Choroid plexus epithelial cell (primary cell): ENCODE results near the gene NAPA.

ENCODE experiments used
- DNase-seq: peaks from one replicate; pipeline ENCODE4 v3.0.0-alpha.2; 2010; ENCODE audit warnings: low read depth
- H3K4me3 ChIP-seq: 2 replicates; pipeline ENCODE4 v1.5.1; 2011; ENCODE audit warnings: low read depth, mild to moderate bottlenecking, control low read depth, low read length, moderate library complexity
- CTCF ChIP-seq: conservative IDR thresholded peaks from 2 replicates; pipeline ENCODE4 v1.5.1; 2011; ENCODE audit warnings: low read depth, mild to moderate bottlenecking, control low read depth, inconsistent platforms, low read length, moderate library complexity

The NAPA gene

GRCh38 chr19:47479701-47480503 is 35.0 kb downstream of the NAPA start:
- H3K4me3 ChIP-seq = peak overlapping the region; percentile 39
- DNase-seq = peak; percentile 36

GRCh38 chr19:47476438-47476972 is 38.4 kb downstream of the NAPA start:
- no peak for TF ChIP-seq CTCF
- H3K4me3 ChIP-seq = no peak overlapping the region
- no peak for DNase-seq

More at GRCh38 chr19:47479701-47480503, 35.0 kb downstream of the NAPA start:
- no peak for TF ChIP-seq CTCF

GRCh38 chr19:47475465-47475864 is 39.4 kb downstream of the NAPA start:
- no peak overlapping the region for H3K4me3 ChIP-seq
- TF ChIP-seq CTCF = no peak
- DNase-seq = no peak

DNA sequence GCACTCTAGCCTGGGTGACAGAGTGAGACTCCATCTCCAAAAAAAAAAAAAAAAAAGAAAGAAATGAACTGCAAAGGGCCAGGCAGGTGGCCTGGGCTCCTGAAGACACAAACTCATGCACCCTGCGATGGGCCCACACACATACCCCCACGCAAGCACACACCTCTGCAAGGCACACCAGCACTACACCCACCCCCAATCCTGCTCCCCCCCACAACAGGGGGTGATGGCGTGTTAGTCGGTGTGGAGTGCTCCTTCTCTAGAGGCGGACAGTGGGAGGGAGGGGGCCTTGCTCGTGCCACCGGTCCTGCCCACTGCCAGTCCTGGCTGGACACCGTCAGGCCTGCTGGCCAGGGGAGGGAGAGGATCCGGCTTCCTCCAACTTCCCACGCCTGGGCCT is 41.5 kb downstream of the NAPA start:
- DNase-seq = no peak
- no peak for TF ChIP-seq CTCF
- H3K4me3 ChIP-seq = no peak overlapping the region

GRCh38 chr19:47471733-47472457 is 43.0 kb downstream of the NAPA start, which contains the start of gene SLC8A2:
SLC8A2 (minus strand) TSS chr19:47471893; CDS start chr19:47466403, 5,490 bp downstream.
- DNase-seq = peak; percentile 84
- TF ChIP-seq CTCF = no peak
- H3K4me3 ChIP-seq = no peak within 1 kb of the TSS

- no peak overlapping the region for H3K4me3 ChIP-seq
- no peak for DNase-seq
- no peak for TF ChIP-seq CTCF
These were observed 43.5 kb downstream of the NAPA start for GRCh38 chr19:47471381-47471732.
